A549 (cell line): Measurements from ENCODE around the gene MARCHF10.

Experiments used
- EP300 ChIP-seq, 2 experiments: fragments of >200 bp; sonication (Bioruptor Twin); formaldehyde crosslinking; IDR thresholded peaks; 2 replicates in 1 of 2; 3 replicates in 1 of 2; pipeline ENCODE4 v1.6.1; 2016 to 2017
- POLR2A ChIP-seq: IDR thresholded peaks from 2 replicates; pipeline ENCODE4 v1.6.1; 2012; ENCODE audit warnings: mild to moderate bottlenecking, low read length
- USF2 ChIP-seq: fragments of 450-650 bp; IDR thresholded peaks from 2 replicates; pipeline ENCODE4 v1.6.1; 2014; ENCODE audit warnings: antibody characterized with exemption

- TF ChIP-seq USF2 (no peak), POLR2A (no peak), EP300 (IDR thresholded peaks at IDR 0.05) (no peak)
Observed at GRCh38 chr17:62840871-62841270, 32.8 kb upstream of the MARCHF10 start.
